ENCODE results near the gene MEGF11. TPM values are rescaled to one million over a fixed set of nuclear protein-coding genes. Genes with fewer than 3 reads are reported as not detected.

Gene MEGF11
- total RNA-seq, 1 experiment from 2014 or later = 0.09 TPM

- Mint-ChIP-seq H3K27me3 (ENCODE audit: insufficient read depth, unreplicated experiment) (peaks cover 76% of the 10 kb centered on the region), H3K9me3 (ENCODE audit: unreplicated experiment) (no peaks in the 10 kb centered on the region), H3K4me3 (ENCODE audit: unreplicated experiment) (no peak overlapping the region), H3K4me1 (ENCODE audit: insufficient read depth, unreplicated experiment) (no peaks in the 10 kb centered on the region), H3K27ac (ENCODE audit: low read depth, unreplicated experiment) (no peak overlapping the region), H3K36me3 (ENCODE audit: insufficient read depth, unreplicated experiment) (no peaks in the 10 kb centered on the region)
- intact Hi-C loops (cut with micrococcal nuclease) = no loop called here
- no peak for TF ChIP-seq CTCF (IDR thresholded peaks at IDR 0.05; ENCODE audit: unreplicated experiment)
- no TSS peak for BruUV-seq (replicated peaks)
- ChIA-PET CTCF (no interaction called here), POLR2A (no interaction called here)
- DNase-seq (ENCODE audit: unreplicated experiment) = no peak
Measured at GRCh38 chr15:66115568-66116206, 137.9 kb downstream of the MEGF11 start.

GRCh38 chr15:66114863-66115425 is 138.6 kb downstream of the MEGF11 start:
- POLR2A ChIA-PET = no interaction called here
- no TSS peak for BruUV-seq (replicated peaks)
- intact Hi-C loops (cut with micrococcal nuclease) = no loop called here
- H3K27ac Mint-ChIP-seq (ENCODE audit: low read depth, unreplicated experiment) = no peak overlapping the region
- no peaks in the 10 kb centered on the region for H3K36me3 Mint-ChIP-seq (ENCODE audit: insufficient read depth, unreplicated experiment)
- no peak for DNase-seq (ENCODE audit: unreplicated experiment)
- CTCF ChIA-PET = interaction anchor here (0.6 kb wide), 1 partner anchor 12 kb away, joined by 4 read pairs; no protein-coding TSS in a partner anchor
- peaks cover 77% of the 10 kb centered on the region for H3K27me3 Mint-ChIP-seq (ENCODE audit: insufficient read depth, unreplicated experiment)
- H3K4me1 Mint-ChIP-seq (ENCODE audit: insufficient read depth, unreplicated experiment) = no peaks in the 10 kb centered on the region
- H3K4me3 Mint-ChIP-seq (ENCODE audit: unreplicated experiment) = no peak overlapping the region
- no peaks in the 10 kb centered on the region for H3K9me3 Mint-ChIP-seq (ENCODE audit: unreplicated experiment)
- no peak for TF ChIP-seq CTCF (IDR thresholded peaks at IDR 0.05; ENCODE audit: unreplicated experiment)

- ChIA-PET CTCF (no interaction called here), POLR2A (no interaction called here)
- Mint-ChIP-seq H3K27ac (ENCODE audit: low read depth, unreplicated experiment) (no peak overlapping the region), H3K4me1 (ENCODE audit: insufficient read depth, unreplicated experiment) (no peaks in the 10 kb centered on the region), H3K27me3 (ENCODE audit: insufficient read depth, unreplicated experiment) (peaks cover 77% of the 10 kb centered on the region), H3K36me3 (ENCODE audit: insufficient read depth, unreplicated experiment) (no peaks in the 10 kb centered on the region), H3K9me3 (ENCODE audit: unreplicated experiment) (no peaks in the 10 kb centered on the region), H3K4me3 (ENCODE audit: unreplicated experiment) (no peak overlapping the region)
- intact Hi-C loops (cut with micrococcal nuclease) = no loop called here
- no TSS peak for BruUV-seq (replicated peaks)
- DNase-seq (ENCODE audit: unreplicated experiment) = no peak
- TF ChIP-seq CTCF (IDR thresholded peaks at IDR 0.05; ENCODE audit: unreplicated experiment) = no peak
Measured at GRCh38 chr15:66112388-66112787, 141.2 kb downstream of the MEGF11 start.

- Mint-ChIP-seq H3K27ac (ENCODE audit: low read depth, unreplicated experiment) (no peak overlapping the region), H3K36me3 (ENCODE audit: insufficient read depth, unreplicated experiment) (no peaks in the 10 kb centered on the region), H3K9me3 (ENCODE audit: unreplicated experiment) (no peaks in the 10 kb centered on the region), H3K4me3 (ENCODE audit: unreplicated experiment) (no peak overlapping the region), H3K27me3 (ENCODE audit: insufficient read depth, unreplicated experiment) (peaks cover 80% of the 10 kb centered on the region), H3K4me1 (ENCODE audit: insufficient read depth, unreplicated experiment) (no peaks in the 10 kb centered on the region)
- DNase-seq (ENCODE audit: unreplicated experiment) = no peak
- CTCF ChIA-PET = no interaction called here
- intact Hi-C loops (cut with micrococcal nuclease) = no loop called here
- no TSS peak for BruUV-seq (replicated peaks)
- no peak for TF ChIP-seq CTCF (IDR thresholded peaks at IDR 0.05; ENCODE audit: unreplicated experiment)
- POLR2A ChIA-PET = interaction anchor here (1.2 kb wide), 1 partner anchor 52 kb away, joined by 5 read pairs; no protein-coding TSS in a partner anchor
Measured at GRCh38 chr15:66111363-66111762, 142.2 kb downstream of the MEGF11 start.
